ENCODE measurements around the gene AHRR. TPM values are rescaled to one million over a fixed set of nuclear protein-coding genes. Genes with fewer than 3 reads are reported as not detected.

AHRR gene
- total RNA-seq, 1 donor from 2014 or later, result 10.5 TPM

DNA sequence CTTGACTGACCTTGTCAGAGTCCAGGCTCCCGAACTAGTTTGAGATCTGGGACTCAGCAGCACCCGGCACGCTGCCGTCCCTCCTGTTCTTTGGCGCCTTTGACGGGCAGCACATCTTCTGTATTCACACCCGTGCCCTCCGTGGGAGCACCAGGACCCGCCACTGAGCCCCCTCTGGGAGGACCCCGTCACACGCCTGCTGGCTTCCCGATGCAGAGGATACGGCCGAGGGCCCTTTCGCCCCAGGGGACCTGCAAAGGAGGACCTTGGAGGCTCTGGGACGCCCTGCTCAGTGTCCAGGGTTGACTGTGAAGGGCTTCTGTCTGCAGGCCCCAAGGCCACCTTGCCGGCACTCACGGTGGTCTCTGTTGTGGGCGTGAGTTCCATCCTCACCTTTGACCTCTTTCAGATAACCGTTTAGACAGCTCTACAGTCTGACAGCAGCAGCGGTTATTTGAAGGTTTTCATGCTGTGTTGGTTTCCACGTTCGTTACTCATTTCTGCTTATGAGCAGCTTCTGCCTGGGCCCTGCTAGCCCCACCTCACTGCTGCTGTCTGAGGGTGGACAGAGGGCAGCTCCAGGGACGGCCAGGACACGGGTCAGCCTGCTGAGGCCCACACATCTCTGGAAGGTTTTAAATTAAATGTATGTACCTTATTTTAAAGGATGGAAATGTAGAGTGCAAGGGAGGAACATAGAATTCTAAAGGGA is 108.9 kb downstream of the AHRR start:
- Mint-ChIP-seq H3K4me1 (ENCODE audit: low read depth, unreplicated experiment) (peaks cover 6% of the 10 kb centered on the region), H3K4me3 (ENCODE audit: unreplicated experiment) (no peak overlapping the region), H3K27me3 (ENCODE audit: low read depth, unreplicated experiment) (peaks cover 3% of the 10 kb centered on the region), H3K36me3 (ENCODE audit: low read depth, unreplicated experiment) (peaks cover 14% of the 10 kb centered on the region), H3K9me3 (ENCODE audit: unreplicated experiment) (no peaks in the 10 kb centered on the region), H3K27ac (ENCODE audit: unreplicated experiment) (no peak overlapping the region)
- H3K36me3 ChIP-seq (ENCODE audit: insufficient read depth, low read length), result no peaks in the 10 kb centered on the region
- no peak overlapping the region for H3K27ac ChIP-seq (ENCODE audit: low read depth, low read length)
- H4K20me1 ChIP-seq (ENCODE audit: insufficient read depth, low read length), result no peaks in the 10 kb centered on the region
- no peaks in the 10 kb centered on the region for H3K79me2 ChIP-seq (ENCODE audit: insufficient read depth, low read length)
- no peak overlapping the region for H3K4me2 ChIP-seq (ENCODE audit: low read length)
- no peak overlapping the region for H3K4me3 ChIP-seq (ENCODE audit: insufficient read depth, low read depth, low read length)
- no peaks in the 10 kb centered on the region for H3K9me3 ChIP-seq (ENCODE audit: insufficient read depth, low read depth, low read length)
- TF ChIP-seq, protein P1, sequence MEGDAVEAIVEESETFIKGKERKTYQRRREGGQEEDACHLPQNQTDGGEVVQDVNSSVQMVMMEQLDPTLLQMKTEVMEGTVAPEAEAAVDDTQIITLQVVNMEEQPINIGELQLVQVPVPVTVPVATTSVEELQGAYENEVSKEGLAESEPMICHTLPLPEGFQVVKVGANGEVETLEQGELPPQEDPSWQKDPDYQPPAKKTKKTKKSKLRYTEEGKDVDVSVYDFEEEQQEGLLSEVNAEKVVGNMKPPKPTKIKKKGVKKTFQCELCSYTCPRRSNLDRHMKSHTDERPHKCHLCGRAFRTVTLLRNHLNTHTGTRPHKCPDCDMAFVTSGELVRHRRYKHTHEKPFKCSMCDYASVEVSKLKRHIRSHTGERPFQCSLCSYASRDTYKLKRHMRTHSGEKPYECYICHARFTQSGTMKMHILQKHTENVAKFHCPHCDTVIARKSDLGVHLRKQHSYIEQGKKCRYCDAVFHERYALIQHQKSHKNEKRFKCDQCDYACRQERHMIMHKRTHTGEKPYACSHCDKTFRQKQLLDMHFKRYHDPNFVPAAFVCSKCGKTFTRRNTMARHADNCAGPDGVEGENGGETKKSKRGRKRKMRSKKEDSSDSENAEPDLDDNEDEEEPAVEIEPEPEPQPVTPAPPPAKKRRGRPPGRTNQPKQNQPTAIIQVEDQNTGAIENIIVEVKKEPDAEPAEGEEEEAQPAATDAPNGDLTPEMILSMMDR (IDR thresholded peaks at IDR 0.05; ENCODE audit: insufficient read depth, low read depth, low read length), result no peak
- no peak for TF ChIP-seq EZH2 (IDR thresholded peaks at IDR 0.05; ENCODE audit: insufficient read depth, low read length)
- DNase-seq (ENCODE audit: low read depth) (no peak), FAIRE-seq (no peak)
- H3K27me3 ChIP-seq (ENCODE audit: insufficient read depth, low read length), result no peaks in the 10 kb centered on the region
- H3K4me1 ChIP-seq (ENCODE audit: insufficient read depth, low read length), result peaks cover 3% of the 10 kb centered on the region
- no peak overlapping the region for H2AFZ ChIP-seq (ENCODE audit: low read depth, low read length)
- no peak overlapping the region for H3K9ac ChIP-seq (ENCODE audit: low read length)

- H3K36me3 ChIP-seq (ENCODE audit: insufficient read depth, low read length), result no peaks in the 10 kb centered on the region
- no peaks in the 10 kb centered on the region for H4K20me1 ChIP-seq (ENCODE audit: insufficient read depth, low read length)
- no peak overlapping the region for H3K27ac ChIP-seq (ENCODE audit: low read depth, low read length)
- Mint-ChIP-seq H3K9me3 (ENCODE audit: unreplicated experiment) (no peaks in the 10 kb centered on the region), H3K4me3 (ENCODE audit: unreplicated experiment) (no peak overlapping the region), H3K27ac (ENCODE audit: unreplicated experiment) (no peak overlapping the region), H3K4me1 (ENCODE audit: low read depth, unreplicated experiment) (peaks cover 6% of the 10 kb centered on the region), H3K36me3 (ENCODE audit: low read depth, unreplicated experiment) (peaks cover 14% of the 10 kb centered on the region), H3K27me3 (ENCODE audit: low read depth, unreplicated experiment) (peaks cover 5% of the 10 kb centered on the region)
- H3K4me2 ChIP-seq (ENCODE audit: low read length), result no peak overlapping the region
- DNase-seq (ENCODE audit: low read depth), result no peak
- no peak overlapping the region for H3K4me3 ChIP-seq (ENCODE audit: insufficient read depth, low read depth, low read length)
- TF ChIP-seq, protein P1 (IDR thresholded peaks at IDR 0.05; ENCODE audit: insufficient read depth, low read depth, low read length), result peak; percentile 53
- no peak for TF ChIP-seq EZH2 (IDR thresholded peaks at IDR 0.05; ENCODE audit: insufficient read depth, low read length)
- no peaks in the 10 kb centered on the region for H3K27me3 ChIP-seq (ENCODE audit: insufficient read depth, low read length)
- no peak overlapping the region for H2AFZ ChIP-seq (ENCODE audit: low read depth, low read length)
- H3K79me2 ChIP-seq (ENCODE audit: insufficient read depth, low read length), result no peaks in the 10 kb centered on the region
- H3K9ac ChIP-seq (ENCODE audit: low read length), result no peak overlapping the region
- peaks cover 3% of the 10 kb centered on the region for H3K4me1 ChIP-seq (ENCODE audit: insufficient read depth, low read length)
- FAIRE-seq, result no peak
- H3K9me3 ChIP-seq (ENCODE audit: insufficient read depth, low read depth, low read length), result no peaks in the 10 kb centered on the region
These were observed 109.6 kb downstream of the AHRR start for GRCh38 chr5:431001-431710.

DNA sequence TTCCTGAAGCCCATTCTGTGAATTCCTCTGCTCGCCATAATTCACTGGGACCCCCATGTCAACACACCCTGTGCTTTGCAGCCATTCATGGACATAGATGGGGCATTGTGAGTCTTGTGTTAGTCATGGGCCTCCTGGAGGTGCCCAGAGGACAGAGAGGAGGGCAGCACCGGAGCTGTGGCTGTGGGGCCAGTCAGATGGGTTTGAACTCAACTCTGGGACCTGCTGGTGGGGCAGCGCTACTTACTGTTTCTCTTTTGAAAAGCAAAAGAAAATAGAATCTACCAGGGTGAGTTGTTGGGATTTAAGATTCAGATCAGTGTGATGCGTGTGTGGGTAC is 110.2 kb downstream of the AHRR start:
- Histone ChIP-seq H3K4me3 (ENCODE audit: insufficient read depth, low read depth, low read length) (no peak overlapping the region), H3K4me1 (ENCODE audit: insufficient read depth, low read length) (peaks cover 3% of the 10 kb centered on the region), H3K79me2 (ENCODE audit: insufficient read depth, low read length) (no peaks in the 10 kb centered on the region), H3K9me3 (ENCODE audit: insufficient read depth, low read depth, low read length) (no peaks in the 10 kb centered on the region), H2AFZ (ENCODE audit: low read depth, low read length) (no peak overlapping the region), H3K27me3 (ENCODE audit: insufficient read depth, low read length) (no peaks in the 10 kb centered on the region), H3K27ac (ENCODE audit: low read depth, low read length) (no peak overlapping the region), H3K4me2 (ENCODE audit: low read length) (no peak overlapping the region), H3K9ac (ENCODE audit: low read length) (no peak overlapping the region), H3K36me3 (ENCODE audit: insufficient read depth, low read length) (no peaks in the 10 kb centered on the region), H4K20me1 (ENCODE audit: insufficient read depth, low read length) (no peaks in the 10 kb centered on the region)
- peak overlapping the region; percentile 26 for H3K27ac Mint-ChIP-seq (ENCODE audit: unreplicated experiment)
- H3K4me1 Mint-ChIP-seq (ENCODE audit: low read depth, unreplicated experiment), result peaks cover 6% of the 10 kb centered on the region
- no peak for DNase-seq (ENCODE audit: low read depth)
- no peak for FAIRE-seq
- H3K36me3 Mint-ChIP-seq (ENCODE audit: low read depth, unreplicated experiment), result peaks cover 14% of the 10 kb centered on the region
- H3K4me3 Mint-ChIP-seq (ENCODE audit: unreplicated experiment), result no peak overlapping the region
- no peaks in the 10 kb centered on the region for H3K9me3 Mint-ChIP-seq (ENCODE audit: unreplicated experiment)
- peaks cover 5% of the 10 kb centered on the region for H3K27me3 Mint-ChIP-seq (ENCODE audit: low read depth, unreplicated experiment)
- TF ChIP-seq EZH2 (IDR thresholded peaks at IDR 0.05; ENCODE audit: insufficient read depth, low read length), result no peak
- TF ChIP-seq, protein P1 (IDR thresholded peaks at IDR 0.05; ENCODE audit: insufficient read depth, low read depth, low read length), result no peak
